HepG2 (cell line): Measurements from ENCODE around the gene ODAM. TPM values are rescaled to one million over a fixed set of nuclear protein-coding genes. Genes with fewer than 3 reads are reported as not detected.
A peak's percentile ranks its signal among the peaks of the same experiment; 100 is the strongest.

ENCODE experiments used
- PCBP1 ChIP-seq: fragments of 200-400 bp; formaldehyde crosslinking; IDR thresholded peaks from 2 replicates; pipeline ENCODE4 v1.6.1; 2017; ENCODE audit warnings: mild to moderate bottlenecking, low read depth, low read length, borderline replicate concordance
- SAFB2 ChIP-seq: sonication (generic); formaldehyde crosslinking; IDR thresholded peaks from 2 replicates; pipeline ENCODE4 v1.5.1; 2020; ENCODE audit warnings: missing genetic modification reagents, low read depth, mild to moderate bottlenecking, borderline replicate concordance
- SALL1 ChIP-seq: sonication (generic); formaldehyde crosslinking; IDR thresholded peaks from 2 replicates; pipeline ENCODE4 v1.8.0; 2022; ENCODE audit warnings: mild to moderate bottlenecking, missing genetic modification reagents
- ZBTB1 ChIP-seq: sonication (generic); formaldehyde crosslinking; IDR thresholded peaks from 2 replicates; pipeline ENCODE4 v1.4.0; 2020; ENCODE audit warnings: missing genetic modification reagents, borderline replicate concordance
- ZBTB20 ChIP-seq: sonication (generic); formaldehyde crosslinking; IDR thresholded peaks from 2 replicates; pipeline ENCODE4 v1.8.1; 2023; ENCODE audit warnings: missing genetic modification reagents, low read depth, mild to moderate bottlenecking, borderline replicate concordance
- ZNF468 ChIP-seq: sonication (generic); formaldehyde crosslinking; IDR thresholded peaks from 2 replicates; pipeline ENCODE4 v1.8.0; 2022; ENCODE audit warnings: mild to moderate bottlenecking, moderate library complexity, missing genetic modification reagents
- ZNF547 ChIP-seq: sonication (generic); formaldehyde crosslinking; IDR thresholded peaks from 2 replicates; pipeline ENCODE4 v1.5.1; 2020; ENCODE audit warnings: mild to moderate bottlenecking, missing genetic modification reagents
- ZNF83 ChIP-seq: sonication (generic); formaldehyde crosslinking; IDR thresholded peaks from 2 replicates; pipeline ENCODE4 v1.4.0; 2020; ENCODE audit warnings: missing genetic modification reagents, mild to moderate bottlenecking, borderline replicate concordance
- polyA plus RNA-seq, 8 experiments: library from polyadenylated mRNA; depleted of rRNA in 3 of 8; stranded (reverse) in 7 of 8; unstranded in 1 of 8; fragments of >200 nt; fragmentation: Illumina TruSeq in 4 of 8; extraction: Trizol in 4 of 8; gene quantifications; 2 replicates each; pipeline versions ENCODE4 v1.2.1 to v1.2.3, GENCODE V29; 2011 to 2016; ENCODE audit warnings: low read depth in 4 of 8, missing spikeins in 1 of 8, mixed read lengths in 1 of 8; ENCODE audit not compliant: insufficient read depth in 1 of 8
- total RNA-seq, 5 experiments: library from RNA; depleted of rRNA; stranded (reverse); fragments of >200 nt; fragmentation: Illumina TruSeq; extraction: Trizol; gene quantifications; 2 replicates each; pipeline ENCODE4 v1.2.3, GENCODE V29; 2016; ENCODE audit warnings: low read depth in 1 of 5
- TF ChIP-seq, protein P1 (sequence below): sonication (generic); formaldehyde crosslinking; IDR thresholded peaks from 2 replicates; pipeline ENCODE4 v1.5.0; 2020; ENCODE audit warnings: mild to moderate bottlenecking, missing genetic modification reagents
- TF ChIP-seq, protein P2 (sequence below): sonication (generic); formaldehyde crosslinking; IDR thresholded peaks from 2 replicates; pipeline ENCODE4 v1.5.1; 2020; ENCODE audit warnings: mild to moderate bottlenecking, missing genetic modification reagents, borderline replicate concordance
- TF ChIP-seq, protein P3 (sequence below): sonication (generic); formaldehyde crosslinking; IDR thresholded peaks from 2 replicates; pipeline ENCODE4 v1.4.0; 2020; ENCODE audit warnings: missing genetic modification reagents
- TF ChIP-seq, protein P4 (sequence below): sonication (generic); formaldehyde crosslinking; conservative IDR thresholded peaks from 2 replicates; pipeline ENCODE4 v1.4.0; 2020; ENCODE audit warnings: missing genetic modification reagents

ODAM gene
- total and polyA plus RNA-seq, 2 of the 13 experiments (the other 11 are each of a cell fraction or from before 2014, with no cell fraction given), result 94.6 to 115 TPM

DNA sequence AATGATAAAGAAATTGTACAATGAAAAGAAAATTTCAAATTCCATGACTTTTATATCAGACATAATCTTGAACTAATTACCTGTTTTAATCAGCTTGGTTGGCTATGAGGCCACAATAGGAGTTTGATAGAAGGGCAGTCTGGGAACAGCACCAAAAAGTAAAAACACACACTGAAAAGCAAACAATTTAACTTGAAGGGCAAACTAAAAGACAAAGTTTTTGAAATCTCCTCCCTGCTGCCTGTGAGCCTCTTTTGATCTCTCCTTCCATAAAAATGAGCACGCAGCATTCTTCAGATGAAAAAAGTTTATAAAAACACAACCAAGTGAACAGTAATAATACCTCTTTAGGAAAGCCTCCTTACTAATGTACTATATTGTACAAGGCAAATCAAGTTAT is 8.1 kb downstream of the ODAM start (continued):
- TF ChIP-seq, protein P1, sequence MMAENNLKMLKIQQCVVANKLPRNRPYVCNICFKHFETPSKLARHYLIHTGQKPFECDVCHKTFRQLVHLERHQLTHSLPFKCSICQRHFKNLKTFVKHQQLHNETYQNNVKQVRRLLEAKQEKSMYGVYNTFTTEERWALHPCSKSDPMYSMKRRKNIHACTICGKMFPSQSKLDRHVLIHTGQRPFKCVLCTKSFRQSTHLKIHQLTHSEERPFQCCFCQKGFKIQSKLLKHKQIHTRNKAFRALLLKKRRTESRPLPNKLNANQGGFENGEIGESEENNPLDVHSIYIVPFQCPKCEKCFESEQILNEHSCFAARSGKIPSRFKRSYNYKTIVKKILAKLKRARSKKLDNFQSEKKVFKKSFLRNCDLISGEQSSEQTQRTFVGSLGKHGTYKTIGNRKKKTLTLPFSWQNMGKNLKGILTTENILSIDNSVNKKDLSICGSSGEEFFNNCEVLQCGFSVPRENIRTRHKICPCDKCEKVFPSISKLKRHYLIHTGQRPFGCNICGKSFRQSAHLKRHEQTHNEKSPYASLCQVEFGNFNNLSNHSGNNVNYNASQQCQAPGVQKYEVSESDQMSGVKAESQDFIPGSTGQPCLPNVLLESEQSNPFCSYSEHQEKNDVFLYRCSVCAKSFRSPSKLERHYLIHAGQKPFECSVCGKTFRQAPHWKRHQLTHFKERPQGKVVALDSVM (CRISPR knock-in tag), result no peak
- TF ChIP-seq ZNF468 (CRISPR knock-in tag), result no peak
- TF ChIP-seq, protein P2, sequence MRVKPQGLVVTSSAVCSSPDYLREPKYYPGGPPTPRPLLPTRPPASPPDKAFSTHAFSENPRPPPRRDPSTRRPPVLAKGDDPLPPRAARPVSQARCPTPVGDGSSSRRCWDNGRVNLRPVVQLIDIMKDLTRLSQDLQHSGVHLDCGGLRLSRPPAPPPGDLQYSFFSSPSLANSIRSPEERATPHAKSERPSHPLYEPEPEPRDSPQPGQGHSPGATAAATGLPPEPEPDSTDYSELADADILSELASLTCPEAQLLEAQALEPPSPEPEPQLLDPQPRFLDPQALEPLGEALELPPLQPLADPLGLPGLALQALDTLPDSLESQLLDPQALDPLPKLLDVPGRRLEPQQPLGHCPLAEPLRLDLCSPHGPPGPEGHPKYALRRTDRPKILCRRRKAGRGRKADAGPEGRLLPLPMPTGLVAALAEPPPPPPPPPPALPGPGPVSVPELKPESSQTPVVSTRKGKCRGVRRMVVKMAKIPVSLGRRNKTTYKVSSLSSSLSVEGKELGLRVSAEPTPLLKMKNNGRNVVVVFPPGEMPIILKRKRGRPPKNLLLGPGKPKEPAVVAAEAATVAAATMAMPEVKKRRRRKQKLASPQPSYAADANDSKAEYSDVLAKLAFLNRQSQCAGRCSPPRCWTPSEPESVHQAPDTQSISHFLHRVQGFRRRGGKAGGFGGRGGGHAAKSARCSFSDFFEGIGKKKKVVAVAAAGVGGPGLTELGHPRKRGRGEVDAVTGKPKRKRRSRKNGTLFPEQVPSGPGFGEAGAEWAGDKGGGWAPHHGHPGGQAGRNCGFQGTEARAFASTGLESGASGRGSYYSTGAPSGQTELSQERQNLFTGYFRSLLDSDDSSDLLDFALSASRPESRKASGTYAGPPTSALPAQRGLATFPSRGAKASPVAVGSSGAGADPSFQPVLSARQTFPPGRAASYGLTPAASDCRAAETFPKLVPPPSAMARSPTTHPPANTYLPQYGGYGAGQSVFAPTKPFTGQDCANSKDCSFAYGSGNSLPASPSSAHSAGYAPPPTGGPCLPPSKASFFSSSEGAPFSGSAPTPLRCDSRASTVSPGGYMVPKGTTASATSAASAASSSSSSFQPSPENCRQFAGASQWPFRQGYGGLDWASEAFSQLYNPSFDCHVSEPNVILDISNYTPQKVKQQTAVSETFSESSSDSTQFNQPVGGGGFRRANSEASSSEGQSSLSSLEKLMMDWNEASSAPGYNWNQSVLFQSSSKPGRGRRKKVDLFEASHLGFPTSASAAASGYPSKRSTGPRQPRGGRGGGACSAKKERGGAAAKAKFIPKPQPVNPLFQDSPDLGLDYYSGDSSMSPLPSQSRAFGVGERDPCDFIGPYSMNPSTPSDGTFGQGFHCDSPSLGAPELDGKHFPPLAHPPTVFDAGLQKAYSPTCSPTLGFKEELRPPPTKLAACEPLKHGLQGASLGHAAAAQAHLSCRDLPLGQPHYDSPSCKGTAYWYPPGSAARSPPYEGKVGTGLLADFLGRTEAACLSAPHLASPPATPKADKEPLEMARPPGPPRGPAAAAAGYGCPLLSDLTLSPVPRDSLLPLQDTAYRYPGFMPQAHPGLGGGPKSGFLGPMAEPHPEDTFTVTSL (CRISPR knock-in tag), result peak; percentile 66; the same call in 1 of the 2 replicates
- TF ChIP-seq, protein P3, sequence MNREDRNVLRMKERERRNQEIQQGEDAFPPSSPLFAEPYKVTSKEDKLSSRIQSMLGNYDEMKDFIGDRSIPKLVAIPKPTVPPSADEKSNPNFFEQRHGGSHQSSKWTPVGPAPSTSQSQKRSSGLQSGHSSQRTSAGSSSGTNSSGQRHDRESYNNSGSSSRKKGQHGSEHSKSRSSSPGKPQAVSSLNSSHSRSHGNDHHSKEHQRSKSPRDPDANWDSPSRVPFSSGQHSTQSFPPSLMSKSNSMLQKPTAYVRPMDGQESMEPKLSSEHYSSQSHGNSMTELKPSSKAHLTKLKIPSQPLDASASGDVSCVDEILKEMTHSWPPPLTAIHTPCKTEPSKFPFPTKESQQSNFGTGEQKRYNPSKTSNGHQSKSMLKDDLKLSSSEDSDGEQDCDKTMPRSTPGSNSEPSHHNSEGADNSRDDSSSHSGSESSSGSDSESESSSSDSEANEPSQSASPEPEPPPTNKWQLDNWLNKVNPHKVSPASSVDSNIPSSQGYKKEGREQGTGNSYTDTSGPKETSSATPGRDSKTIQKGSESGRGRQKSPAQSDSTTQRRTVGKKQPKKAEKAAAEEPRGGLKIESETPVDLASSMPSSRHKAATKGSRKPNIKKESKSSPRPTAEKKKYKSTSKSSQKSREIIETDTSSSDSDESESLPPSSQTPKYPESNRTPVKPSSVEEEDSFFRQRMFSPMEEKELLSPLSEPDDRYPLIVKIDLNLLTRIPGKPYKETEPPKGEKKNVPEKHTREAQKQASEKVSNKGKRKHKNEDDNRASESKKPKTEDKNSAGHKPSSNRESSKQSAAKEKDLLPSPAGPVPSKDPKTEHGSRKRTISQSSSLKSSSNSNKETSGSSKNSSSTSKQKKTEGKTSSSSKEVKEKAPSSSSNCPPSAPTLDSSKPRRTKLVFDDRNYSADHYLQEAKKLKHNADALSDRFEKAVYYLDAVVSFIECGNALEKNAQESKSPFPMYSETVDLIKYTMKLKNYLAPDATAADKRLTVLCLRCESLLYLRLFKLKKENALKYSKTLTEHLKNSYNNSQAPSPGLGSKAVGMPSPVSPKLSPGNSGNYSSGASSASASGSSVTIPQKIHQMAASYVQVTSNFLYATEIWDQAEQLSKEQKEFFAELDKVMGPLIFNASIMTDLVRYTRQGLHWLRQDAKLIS, result no peak
- no peak for TF ChIP-seq ZNF83 (CRISPR knock-in tag)
- TF ChIP-seq SALL1 (CRISPR knock-in tag), result no peak; the same call in 1 of the 2 replicates
- no peak for TF ChIP-seq ZBTB1 (CRISPR knock-in tag)
- no peak for TF ChIP-seq PCBP1
- TF ChIP-seq SAFB2, result no peak
- no peak for TF ChIP-seq ZNF547 (CRISPR knock-in tag)
- TF ChIP-seq, protein P4, sequence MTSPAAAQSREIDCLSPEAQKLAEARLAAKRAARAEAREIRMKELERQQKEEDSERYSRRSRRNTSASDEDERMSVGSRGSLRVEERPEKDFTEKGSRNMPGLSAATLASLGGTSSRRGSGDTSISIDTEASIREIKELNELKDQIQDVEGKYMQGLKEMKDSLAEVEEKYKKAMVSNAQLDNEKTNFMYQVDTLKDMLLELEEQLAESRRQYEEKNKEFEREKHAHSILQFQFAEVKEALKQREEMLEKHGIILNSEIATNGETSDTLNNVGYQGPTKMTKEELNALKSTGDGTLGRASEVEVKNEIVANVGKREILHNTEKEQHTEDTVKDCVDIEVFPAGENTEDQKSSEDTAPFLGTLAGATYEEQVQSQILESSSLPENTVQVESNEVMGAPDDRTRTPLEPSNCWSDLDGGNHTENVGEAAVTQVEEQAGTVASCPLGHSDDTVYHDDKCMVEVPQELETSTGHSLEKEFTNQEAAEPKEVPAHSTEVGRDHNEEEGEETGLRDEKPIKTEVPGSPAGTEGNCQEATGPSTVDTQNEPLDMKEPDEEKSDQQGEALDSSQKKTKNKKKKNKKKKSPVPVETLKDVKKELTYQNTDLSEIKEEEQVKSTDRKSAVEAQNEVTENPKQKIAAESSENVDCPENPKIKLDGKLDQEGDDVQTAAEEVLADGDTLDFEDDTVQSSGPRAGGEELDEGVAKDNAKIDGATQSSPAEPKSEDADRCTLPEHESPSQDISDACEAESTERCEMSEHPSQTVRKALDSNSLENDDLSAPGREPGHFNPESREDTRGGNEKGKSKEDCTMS, result no peak
- TF ChIP-seq ZBTB20 (CRISPR knock-in tag), result no peak
